Breast epithelium (tissue), 3 donors: Measurements from ENCODE around the gene HOXB2.

Experiments used
- CTCF ChIP-seq, 3 donors: fragments of 450-650 bp; IDR thresholded peaks; one replicate each; pipeline ENCODE4 v1.5.1; 2016 to 2017; ENCODE audit warnings: antibody characterized with exemption in 3 of 3, mild to moderate bottlenecking in 3 of 3, moderate library complexity in 3 of 3
- POLR2A ChIP-seq: fragments of 450-650 bp; IDR thresholded peaks from one replicate; pipeline ENCODE4 v1.6.1; 2016; ENCODE audit warnings: antibody characterized with exemption, mild to moderate bottlenecking, moderate library complexity

- TF ChIP-seq POLR2A, result no peak
- no peak for TF ChIP-seq CTCF (IDR thresholded peaks at IDR 0.05)
These were observed 22.3 kb upstream of the HOXB2 start for GRCh38 chr17:48567209-48567608.
